Caki2 (cell line): Measurements from ENCODE around the gene CNTNAP2. TPM values are rescaled to one million over a fixed set of nuclear protein-coding genes. Genes with fewer than 3 reads are reported as not detected.

Source experiments
- DNase-seq: peaks from one replicate; pipeline ENCODE4 v3.0.0-alpha.2; 2015; ENCODE audit warnings: low read depth
- in situ Hi-C: cut with HindIII; loops from 2 replicates; pipeline ENCODE4 v1.10.0; 2016; ENCODE audit warnings: low sequenced_read_pairs, low pct_unique_long_range_greater_than_20kb, mixed read lengths
- total RNA-seq: library from RNA; depleted of rRNA; stranded (reverse); fragments of >200 nt; shearing (Covaris generic); gene quantifications from 2 replicates; pipeline ENCODE4 v1.2.3, GENCODE V29; 2014; ENCODE audit warnings: low replicate concordance

Gene CNTNAP2
- total RNA-seq, 1 experiment from 2014 or later: not detected

- in situ Hi-C loops: no loop called here
- no peak for DNase-seq
These were observed 2258.0 kb downstream of the CNTNAP2 start for GRCh38 chr7:148374396-148375259.

- no peak for DNase-seq
- in situ Hi-C loops: no loop called here
These were observed 2263.1 kb downstream of the CNTNAP2 start for GRCh38 chr7:148379677-148380076.

- DNase-seq: no peak
- in situ Hi-C loops: no loop called here
These were observed 2264.2 kb downstream of the CNTNAP2 start for GRCh38 chr7:148380596-148381419.

GRCh38 chr7:148382596-148382995 is 2266.0 kb downstream of the CNTNAP2 start:
- no peak for DNase-seq
- in situ Hi-C loops: no loop called here

GRCh38 chr7:148383651-148384050 is 2267.1 kb downstream of the CNTNAP2 start:
- in situ Hi-C loops: no loop called here
- DNase-seq: no peak

GRCh38 chr7:148385009-148385682 is 2268.5 kb downstream of the CNTNAP2 start:
- in situ Hi-C loops: no loop called here
- DNase-seq: no peak

GRCh38 chr7:148390381-148390780 is 2273.8 kb downstream of the CNTNAP2 start:
- in situ Hi-C loops: no loop called here
- DNase-seq: no peak

- DNase-seq: no peak
- in situ Hi-C loops: no loop called here
These were observed 2275.0 kb downstream of the CNTNAP2 start for GRCh38 chr7:148391591-148391990.

- DNase-seq: no peak
These were observed 2278.0 kb downstream of the CNTNAP2 start for GRCh38 chr7:148394582-148394981.

GRCh38 chr7:148395352-148395811 is 2278.8 kb downstream of the CNTNAP2 start:
- in situ Hi-C loops: no loop called here
- DNase-seq: no peak

More at GRCh38 chr7:148394582-148394981, 2278.0 kb downstream of the CNTNAP2 start:
- in situ Hi-C loops: no loop called here

- in situ Hi-C loops: no loop called here
- no peak for DNase-seq
These were observed 2279.6 kb downstream of the CNTNAP2 start for GRCh38 chr7:148395990-148396716.

- no peak for DNase-seq
- in situ Hi-C loops: no loop called here
These were observed 2280.5 kb downstream of the CNTNAP2 start for GRCh38 chr7:148397056-148397455.

GRCh38 chr7:148397551-148397950 is 2280.9 kb downstream of the CNTNAP2 start:
- no peak for DNase-seq

GRCh38 chr7:148397985-148398384 is 2281.4 kb downstream of the CNTNAP2 start:
- DNase-seq: no peak
- in situ Hi-C loops: no loop called here

More at GRCh38 chr7:148397551-148397950, 2280.9 kb downstream of the CNTNAP2 start:
- in situ Hi-C loops: no loop called here

- no peak for DNase-seq
- in situ Hi-C loops: no loop called here
These were observed 2282.3 kb downstream of the CNTNAP2 start for GRCh38 chr7:148398844-148399365.

- DNase-seq: no peak
- in situ Hi-C loops: no loop called here
These were observed 2283.5 kb downstream of the CNTNAP2 start for GRCh38 chr7:148400101-148400500.

GRCh38 chr7:148402159-148402558 is 2285.6 kb downstream of the CNTNAP2 start:
- in situ Hi-C loops: no loop called here
- no peak for DNase-seq
